Heart right ventricle (tissue), 16 donors: ENCODE measurements around the gene MECR. TPM values are rescaled to one million over a fixed set of nuclear protein-coding genes. Genes with fewer than 3 reads are reported as not detected.

Experiments used
- ATAC-seq, 8 donors: fragments of 200-7000 bp; cut with Tn5 transposase; one replicate each; pipeline ENCODE4 v1.9.1; 2020; ENCODE audit warnings: mild to moderate bottlenecking in 8 of 8, moderate library complexity in 8 of 8, moderate number of reproducible peaks in 1 of 8
- DNase-seq, 2 donors: peaks; one replicate each; pipeline ENCODE4 v3.0.0-alpha.2; 2020
- H3K27ac ChIP-seq, 10 donors: fragments of 200-600 bp; sonication (generic) in 2 of 10; one replicate each; pipeline versions ENCODE4 v1.5.0 to v1.8.0; 2020 to 2022; ENCODE audit warnings: mild to moderate bottlenecking in 3 of 10
- H3K27me3 ChIP-seq, 7 donors: fragments of 200-600 bp; one replicate each; pipeline ENCODE4 v1.8.0; 2021 to 2022; ENCODE audit warnings: mild to moderate bottlenecking in 2 of 7
- H3K36me3 ChIP-seq, 9 donors: fragments of 200-600 bp; sonication (generic) in 1 of 9; one replicate each; pipeline versions ENCODE4 v1.5.0 to v1.8.0; 2020 to 2022; ENCODE audit warnings: mild to moderate bottlenecking in 2 of 9
- H3K4me1 ChIP-seq, 9 donors: fragments of 200-600 bp; sonication (generic) in 1 of 9; one replicate each; pipeline versions ENCODE4 v1.5.0 to v1.8.0; 2020 to 2022; ENCODE audit warnings: mild to moderate bottlenecking in 4 of 9
- H3K4me3 ChIP-seq, 10 donors: fragments of 200-600 bp; sonication (generic) in 2 of 10; one replicate each; pipeline versions ENCODE4 v1.5.0 to v1.8.0; 2020 to 2022; ENCODE audit warnings: mild to moderate bottlenecking in 7 of 10, moderate library complexity in 2 of 10
- H3K9me3 ChIP-seq, 11 donors: fragments of 200-600 bp in 10 of 11; sonication (generic) in 2 of 11; one replicate each; pipeline versions ENCODE4 v1.5.0 to v1.8.0; 2013 to 2022; ENCODE audit warnings: mild to moderate bottlenecking in 2 of 11, control low read depth in 1 of 11, moderate library complexity in 1 of 11
- WGBS, 2 donors: extraction: QIAGEN DNeasy Blood & Tissue Kit; methylation state at CpG; one replicate each; pipeline ENCODE4 v1.1.7; 2013; ENCODE audit warnings: inconsistent platforms in 1 of 2; 5-methylcytosine and 5-hydroxymethylcytosine counted together
- intact Hi-C, 10 donors: fragments of 100-400 bp; cut with DNase I; formaldehyde crosslinking; loops; one replicate each; pipeline versions ENCODE4 v1.11.1 to v1.14.2; 2022
- polyA plus RNA-seq, 2 donors: library from polyadenylated mRNA; stranded (reverse); fragments of 200-250 nt; gene quantifications; one replicate each; pipeline ENCODE4 v1.2.3, GENCODE V29; 2013
- total RNA-seq, 10 donors: library from RNA; stranded (reverse); fragmentation: NEBNext Ultra II Directional in 3 of 10; extraction: Animal tissue kit (Norgen Biotek cat#: 25700) in 3 of 10; gene quantifications; one replicate each; pipeline versions ENCODE4 v1.2.1 to v1.2.4, GENCODE V29; 2021 to 2023
- TF ChIP-seq, protein P1 (sequence below), 9 donors: fragments of 200-600 bp; sonication (generic) in 2 of 9; IDR thresholded peaks; one replicate each; pipeline versions ENCODE4 v1.5.0 to v1.8.0; 2021 to 2022; ENCODE audit warnings: antibody characterized with exemption in 9 of 9, mild to moderate bottlenecking in 5 of 9, moderate library complexity in 1 of 9
- donor health status: Arrhythmogenic right ventricular cardiomyopathy.
- donor health status: ischemic (EF 13 %, LVEDD 7.1; RV severe dilation, severe dysfunction).
- donor health status: healthy with polysubstance abuse.
- donor health status: DM: no; HTN: yes; CAD: no.
- donor health status: DM: no; HTN: no; CAD: no.
- donor health status: ischemic (EF 25% LVEDD 6.9; RV normal size, moderate dysfunction).
- donor health status: ischemic (EF 25% LVEDD 5.7; RV mildly dilated, moderate dysfunction).
- donor health status: healthy.
- donor health status: DM: yes; HTN: yes; CAD: no.
- donor health status: Ischemic cardiomyopathy.
- donor health status: ischemic (EF 35%, LVEDD 5.7; RV mildly dilated, moderate dysfunction).
- donor health status: nonischemic (EF 11% LVEDD 7.7; RV severe dilation, severe dysfunction).
- donor health status: DM: yes; HTN: yes; CAD: no.
- donor health status: PGD.
- donor health status: ischemic (EF 29% LVEDD 5.4; RV normal size, mild dysfunction).
- donor health status: nonischemic (EF 23%, LVEDD 6.1; RV moderate dilation, normal function).

Gene MECR
- total and polyA plus RNA-seq, 12 donors = 27.8 to 45.6 (median 38.7) TPM

DNA sequence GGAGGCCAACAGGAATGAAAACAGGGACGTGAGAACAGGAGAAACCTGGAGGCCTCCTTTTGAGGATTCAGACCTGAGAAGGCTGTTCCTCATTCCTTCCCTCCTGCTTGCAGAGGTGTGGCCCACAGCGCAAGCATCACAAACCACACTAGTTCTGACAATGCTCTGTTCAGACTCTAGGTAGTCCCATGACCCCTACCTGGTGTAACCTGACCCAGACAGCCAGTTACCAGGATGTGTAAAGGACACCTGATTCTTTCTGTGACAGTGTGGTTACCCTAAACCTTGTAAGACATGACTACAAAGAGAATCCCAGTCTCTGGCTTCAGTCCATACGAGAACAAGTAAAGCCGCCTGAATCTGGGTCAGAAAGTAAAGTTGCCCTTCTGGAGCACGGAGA lies 3.2 kb downstream of the MECR start:
- no peak overlapping the region for H3K4me3 ChIP-seq
- TF ChIP-seq, protein P1, sequence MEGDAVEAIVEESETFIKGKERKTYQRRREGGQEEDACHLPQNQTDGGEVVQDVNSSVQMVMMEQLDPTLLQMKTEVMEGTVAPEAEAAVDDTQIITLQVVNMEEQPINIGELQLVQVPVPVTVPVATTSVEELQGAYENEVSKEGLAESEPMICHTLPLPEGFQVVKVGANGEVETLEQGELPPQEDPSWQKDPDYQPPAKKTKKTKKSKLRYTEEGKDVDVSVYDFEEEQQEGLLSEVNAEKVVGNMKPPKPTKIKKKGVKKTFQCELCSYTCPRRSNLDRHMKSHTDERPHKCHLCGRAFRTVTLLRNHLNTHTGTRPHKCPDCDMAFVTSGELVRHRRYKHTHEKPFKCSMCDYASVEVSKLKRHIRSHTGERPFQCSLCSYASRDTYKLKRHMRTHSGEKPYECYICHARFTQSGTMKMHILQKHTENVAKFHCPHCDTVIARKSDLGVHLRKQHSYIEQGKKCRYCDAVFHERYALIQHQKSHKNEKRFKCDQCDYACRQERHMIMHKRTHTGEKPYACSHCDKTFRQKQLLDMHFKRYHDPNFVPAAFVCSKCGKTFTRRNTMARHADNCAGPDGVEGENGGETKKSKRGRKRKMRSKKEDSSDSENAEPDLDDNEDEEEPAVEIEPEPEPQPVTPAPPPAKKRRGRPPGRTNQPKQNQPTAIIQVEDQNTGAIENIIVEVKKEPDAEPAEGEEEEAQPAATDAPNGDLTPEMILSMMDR (IDR thresholded peaks at IDR 0.05) = no peak
- ATAC-seq = no peak
- H3K4me1 ChIP-seq = peaks cover 6 to 21% (median 13%) of the 10 kb centered on the region in 9 donors
- 90 to 93% methylated on average over 5 of the region's 5 CpGs for WGBS, 2 donors
- intact Hi-C loops = no loop called here
- DNase-seq = no peak
- H3K9me3 ChIP-seq = no peaks in the 10 kb centered on the region
- no peaks in the 10 kb centered on the region for H3K27me3 ChIP-seq
- no peak overlapping the region for H3K27ac ChIP-seq
- H3K36me3 ChIP-seq = peaks cover 0 to 16% (median 0%) of the 10 kb centered on the region in 9 donors

DNA sequence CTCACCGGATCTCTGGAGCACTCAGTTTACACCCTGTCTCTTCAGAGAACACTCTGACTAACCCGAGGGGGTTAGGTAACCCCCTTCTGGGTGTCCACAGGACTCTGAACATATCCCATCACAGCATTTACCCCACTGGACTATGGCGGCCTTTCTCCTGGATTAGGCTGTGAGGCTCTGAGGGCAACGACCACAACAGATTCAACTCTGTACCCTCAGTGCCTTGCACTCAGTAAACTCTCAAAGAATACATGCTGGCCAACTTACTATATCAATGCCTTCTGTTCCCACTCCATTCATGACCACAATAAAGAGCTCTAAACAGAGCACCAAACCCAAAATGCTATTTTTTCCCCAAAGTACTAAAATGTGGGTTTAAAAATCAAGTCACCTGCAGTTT lies 5.4 kb downstream of the MECR start:
- TF ChIP-seq, protein P1 (IDR thresholded peaks at IDR 0.05) = no peak
- no peak overlapping the region for H3K27ac ChIP-seq
- ATAC-seq = no peak
- H3K36me3 ChIP-seq = peaks cover 0 to 36% (median 0%) of the 10 kb centered on the region in 9 donors
- intact Hi-C loops = no loop called here
- no peak for DNase-seq
- H3K27me3 ChIP-seq = no peaks in the 10 kb centered on the region
- H3K4me1 ChIP-seq = peaks cover 6 to 13% (median 8%) of the 10 kb centered on the region in 9 donors
- H3K4me3 ChIP-seq = no peak overlapping the region
- no peaks in the 10 kb centered on the region for H3K9me3 ChIP-seq
- 86 to 90% methylated on average over 4 of the region's 4 CpGs for WGBS, 2 donors

DNA sequence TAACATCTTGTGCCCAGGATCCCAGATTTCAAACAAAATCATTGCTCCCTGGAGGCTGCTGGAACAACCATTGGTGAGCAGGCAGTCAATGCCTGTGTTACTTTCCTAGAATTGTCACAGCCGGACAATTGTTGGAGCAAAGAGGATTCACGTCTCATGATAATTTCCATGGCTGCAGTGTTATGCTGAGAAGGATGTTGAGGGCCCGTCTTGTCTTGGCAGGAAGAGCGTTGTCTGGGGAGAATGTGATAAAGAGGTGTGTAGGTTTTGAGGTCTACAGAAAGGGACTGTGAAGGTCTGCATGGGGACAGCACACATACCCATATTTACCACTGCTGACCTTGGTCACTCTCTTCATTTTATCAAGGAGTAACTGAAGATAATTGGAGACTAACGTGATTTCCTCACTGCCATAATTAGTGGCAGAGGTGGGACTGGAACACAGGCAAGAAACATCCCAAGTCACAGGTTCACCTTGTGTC lies 6.3 kb downstream of the MECR start:
- intact Hi-C loops = no loop called here
- H3K36me3 ChIP-seq = peaks cover 0 to 46% (median 0%) of the 10 kb centered on the region in 9 donors
- H3K27ac ChIP-seq = no peak overlapping the region
- H3K27me3 ChIP-seq = no peaks in the 10 kb centered on the region
- no peak for DNase-seq
- no peak for ATAC-seq
- 70% methylated on average over 5 of the region's 5 CpGs for WGBS, 2 donors
- TF ChIP-seq, protein P1 (IDR thresholded peaks at IDR 0.05) = no peak
- peaks cover 0 to 4% (median 0%) of the 10 kb centered on the region in 9 donors for H3K4me1 ChIP-seq
- no peaks in the 10 kb centered on the region for H3K9me3 ChIP-seq
- no peak overlapping the region for H3K4me3 ChIP-seq

DNA sequence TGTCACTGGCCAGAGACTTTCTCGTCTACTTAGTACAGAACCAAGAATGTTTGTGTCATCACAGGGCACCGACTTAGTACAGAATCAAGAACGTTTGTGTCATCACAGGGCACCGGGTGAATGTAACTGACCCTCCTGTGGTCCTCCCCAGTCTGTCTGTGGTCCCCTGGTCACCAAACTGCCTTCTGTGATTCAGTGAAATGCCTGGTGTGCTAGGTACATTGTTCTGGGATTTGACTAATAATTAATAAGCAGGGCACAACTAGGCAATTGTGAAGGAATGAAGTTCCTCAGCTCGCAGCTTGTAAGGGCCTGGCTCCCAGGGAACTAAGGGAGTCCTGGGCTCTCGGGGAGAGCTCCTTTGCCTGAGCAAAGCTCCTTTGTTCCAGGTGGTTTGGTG lies 7.2 kb downstream of the MECR start:
- no peaks in the 10 kb centered on the region for H3K4me1 ChIP-seq
- no peak overlapping the region for H3K4me3 ChIP-seq
- intact Hi-C loops = no loop called here
- H3K9me3 ChIP-seq = no peaks in the 10 kb centered on the region
- DNase-seq = no peak
- WGBS, 2 donors = 85 to 93% methylated on average over 6 of the region's 6 CpGs
- H3K27me3 ChIP-seq = no peaks in the 10 kb centered on the region
- no peak overlapping the region for H3K27ac ChIP-seq
- peaks cover 0 to 52% (median 0%) of the 10 kb centered on the region in 9 donors for H3K36me3 ChIP-seq
- TF ChIP-seq, protein P1 (IDR thresholded peaks at IDR 0.05) = no peak
- ATAC-seq = no peak
